Heart left ventricle (tissue), 13 donors: ENCODE results near the gene TMEM132D.

Source experiments
- CTCF ChIP-seq, 12 donors: fragments of 200-600 bp; sonication (generic) in 4 of 12; IDR thresholded peaks; one replicate each; pipeline versions ENCODE4 v1.5.0 to v1.8.0; 2018 to 2022; ENCODE audit warnings: antibody characterized with exemption in 12 of 12, mild to moderate bottlenecking in 5 of 12
- POLR2A ChIP-seq, 2 donors: fragments of 450-650 bp; IDR thresholded peaks; one replicate each; pipeline ENCODE4 v1.6.1; 2017; ENCODE audit warnings: antibody characterized with exemption in 2 of 2, mild to moderate bottlenecking in 2 of 2, moderate library complexity in 2 of 2
- donor health status: ischemic (EF 13 %, LVEDD 7.1; RV severe dilation, severe dysfunction).
- donor health status: DM: no; HTN: yes; CAD: no.
- donor health status: DM: no; HTN: no; CAD: no.
- donor health status: ischemic (EF 25% LVEDD 6.9; RV normal size, moderate dysfunction).
- donor health status: ischemic (EF 25% LVEDD 5.7; RV mildly dilated, moderate dysfunction).
- donor health status: ischemic (EF 35%, LVEDD 5.7; RV mildly dilated, moderate dysfunction).
- donor health status: nonischemic (EF 11% LVEDD 7.7; RV severe dilation, severe dysfunction).
- donor health status: DM: yes; HTN: yes; CAD: no.
- donor health status: PGD.
- donor health status: ischemic (EF 29% LVEDD 5.4; RV normal size, mild dysfunction).
- donor health status: nonischemic (EF 23%, LVEDD 6.1; RV moderate dilation, normal function).

GRCh38 chr12:129385637-129385990 is 518.2 kb downstream of the TMEM132D start:
- TF ChIP-seq CTCF (IDR thresholded peaks at IDR 0.05) (no peak), POLR2A (IDR thresholded peaks at IDR 0.05) (no peak)
